ENCODE results near the gene BMPER. TPM values are rescaled to one million over a fixed set of nuclear protein-coding genes. Genes with fewer than 3 reads are reported as not detected.
A peak's percentile ranks its signal among the peaks of the same experiment; 100 is the strongest.

The BMPER gene
- total RNA-seq, 2 experiments from 2014 or later: not detected

DNA sequence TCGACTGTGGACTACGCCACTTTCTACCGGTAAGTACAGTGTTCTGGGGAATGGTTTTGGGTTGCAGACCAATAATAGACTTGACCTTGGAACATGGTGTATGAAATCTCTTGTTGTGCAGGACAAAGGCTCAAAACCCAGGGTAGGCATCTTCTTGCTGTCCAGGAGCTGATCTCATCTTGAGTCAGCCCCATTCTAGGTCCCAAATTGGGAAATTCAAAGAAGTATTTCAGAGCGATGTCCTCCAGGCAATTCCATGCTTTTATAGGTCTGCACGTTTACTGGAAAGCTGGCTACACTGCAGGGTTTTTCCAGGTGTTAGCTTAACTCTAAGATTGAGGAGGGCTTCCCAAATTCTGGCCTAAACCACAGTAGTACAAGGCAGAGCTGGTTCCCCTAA, 180.7 kb downstream of the BMPER start:
- intact Hi-C loops (cut with micrococcal nuclease): no loop called here
- Mint-ChIP-seq H3K27me3 (ENCODE audit: low read depth) (no peaks in the 10 kb centered on the region), H3K4me1 (ENCODE audit: low read depth) (no peaks in the 10 kb centered on the region), H3K36me3 (ENCODE audit: low read depth) (no peaks in the 10 kb centered on the region), H3K27ac (no peak overlapping the region), H3K9me3 (no peaks in the 10 kb centered on the region), H3K4me3 (no peak overlapping the region)
- CTCF ChIA-PET: no interaction called here
- no peak for DNase-seq

DNA sequence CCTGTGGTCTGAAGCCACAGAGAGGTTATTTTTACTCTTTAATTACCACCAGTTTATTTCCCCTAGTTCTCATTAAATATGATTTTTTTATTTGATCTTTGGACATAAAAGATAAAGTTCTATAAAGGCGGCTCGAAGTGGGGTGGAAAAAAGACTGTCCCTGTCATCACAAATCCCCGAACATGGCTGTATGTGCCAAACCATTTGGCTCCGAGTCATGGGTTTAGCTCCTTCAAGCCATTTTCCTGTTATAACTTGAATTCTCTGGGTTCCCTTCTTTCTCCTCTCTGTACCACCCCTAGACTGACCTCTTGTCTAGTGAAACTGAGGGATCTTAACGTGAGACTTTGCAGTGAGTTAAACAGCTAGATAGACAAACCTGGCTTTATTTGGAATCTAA, 181.6 kb downstream of the BMPER start:
- no peak for DNase-seq
- no peaks in the 10 kb centered on the region for H3K4me1 Mint-ChIP-seq (ENCODE audit: low read depth)
- H3K9me3 Mint-ChIP-seq: no peaks in the 10 kb centered on the region
- intact Hi-C loops (cut with micrococcal nuclease): no loop called here
- CTCF ChIA-PET: interaction anchor here (0.6 kb wide), 1 partner anchor 10 kb away, joined by 5 read pairs; no protein-coding TSS in a partner anchor
- H3K27me3 Mint-ChIP-seq (ENCODE audit: low read depth): no peaks in the 10 kb centered on the region
- H3K27ac Mint-ChIP-seq: no peak overlapping the region
- no peaks in the 10 kb centered on the region for H3K36me3 Mint-ChIP-seq (ENCODE audit: low read depth)
- H3K4me3 Mint-ChIP-seq: no peak overlapping the region

DNA sequence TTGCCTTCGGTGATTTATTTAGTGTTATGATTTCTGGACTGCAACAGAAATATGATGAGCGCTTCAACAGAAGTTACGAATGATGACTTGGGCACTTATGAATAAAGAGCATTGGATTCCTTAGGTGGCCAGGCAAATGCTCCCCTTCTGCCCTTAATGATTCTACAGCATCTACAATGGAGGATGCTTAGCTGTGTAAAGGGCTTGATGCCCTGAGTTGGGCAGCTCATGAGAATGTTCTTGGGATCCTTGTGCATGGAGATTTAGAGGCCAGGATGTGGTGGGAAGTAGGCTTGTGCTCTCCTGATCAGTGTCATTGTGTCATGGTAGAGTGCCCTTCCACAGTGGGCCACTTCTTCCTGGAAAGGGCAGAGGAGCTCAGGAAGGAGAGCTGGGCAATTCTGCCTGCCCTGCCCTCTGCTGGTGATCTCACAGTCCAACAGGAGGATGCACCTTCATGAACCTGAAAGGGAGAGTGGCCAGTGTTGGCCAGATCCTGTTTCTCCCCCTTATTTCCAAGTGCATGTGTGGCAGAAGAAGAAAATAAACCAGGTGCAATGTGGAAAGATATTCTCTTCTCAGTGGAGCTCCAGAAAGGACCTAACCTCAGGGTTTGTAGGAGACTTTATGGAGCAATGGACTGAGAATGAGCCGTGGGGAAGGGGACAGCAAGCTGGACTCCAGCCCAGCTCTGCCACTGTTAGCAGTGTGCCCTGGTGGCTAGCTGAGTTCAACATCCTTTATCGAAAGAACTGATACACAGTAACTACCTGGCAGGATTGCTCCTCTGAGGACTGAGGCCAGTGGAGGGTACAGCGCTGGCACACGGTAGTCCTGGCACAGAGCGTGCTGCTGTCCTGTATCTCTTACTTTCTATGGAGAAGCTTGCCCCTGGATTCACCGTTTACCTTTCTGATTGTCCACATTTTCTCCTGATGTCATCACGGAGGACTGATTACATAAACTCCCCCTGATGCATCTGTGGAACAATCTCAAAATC, 182.9 kb downstream of the BMPER start:
- H3K4me3 Mint-ChIP-seq: no peak overlapping the region
- CTCF ChIA-PET: interaction anchor here (0.6 kb wide), 1 partner anchor 444 kb away, joined by 4 read pairs; no protein-coding TSS in a partner anchor

DNA sequence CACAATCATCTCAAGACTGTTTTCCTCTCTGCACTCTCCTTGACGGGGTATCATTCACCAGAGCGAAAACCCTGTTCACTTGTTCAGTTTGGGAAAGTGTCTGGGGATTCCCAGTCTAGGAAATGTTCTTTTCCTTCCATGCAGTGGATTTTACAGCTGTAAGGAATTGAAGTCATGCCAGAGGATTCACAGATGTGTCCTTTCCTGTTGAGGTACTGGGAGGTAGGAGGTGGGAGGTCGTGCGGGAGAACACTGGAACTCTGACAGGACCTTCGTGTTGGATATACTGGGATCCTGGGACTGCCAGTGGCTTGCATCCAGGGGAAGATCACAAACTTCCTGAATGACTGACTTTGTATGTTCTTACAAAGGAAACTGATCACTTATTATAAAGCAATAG, 185.5 kb downstream of the BMPER start:
- H3K27ac Mint-ChIP-seq: no peak overlapping the region
- no peaks in the 10 kb centered on the region for H3K36me3 Mint-ChIP-seq (ENCODE audit: low read depth)
- H3K27me3 Mint-ChIP-seq (ENCODE audit: low read depth): no peaks in the 10 kb centered on the region
- intact Hi-C loops (cut with micrococcal nuclease): loop anchor here (5.0 kb wide), 1 partner anchor 506 kb away; no protein-coding TSS in a partner anchor
- CTCF ChIA-PET: interaction anchor here (0.6 to 0.7 kb wide), 2 partner anchors 109 to 1636 kb away, joined by 3 read pairs; no protein-coding TSS in a partner anchor
- no peak overlapping the region for H3K4me3 Mint-ChIP-seq
- DNase-seq: no peak
- no peaks in the 10 kb centered on the region for H3K4me1 Mint-ChIP-seq (ENCODE audit: low read depth)
- H3K9me3 Mint-ChIP-seq: no peaks in the 10 kb centered on the region

More for the DNA sequence above, 182.9 kb downstream of the BMPER start:
- H3K36me3 Mint-ChIP-seq (ENCODE audit: low read depth): no peaks in the 10 kb centered on the region
- intact Hi-C loops (cut with micrococcal nuclease): no loop called here
- no peak overlapping the region for H3K27ac Mint-ChIP-seq
- H3K4me1 Mint-ChIP-seq (ENCODE audit: low read depth): no peaks in the 10 kb centered on the region
- no peaks in the 10 kb centered on the region for H3K27me3 Mint-ChIP-seq (ENCODE audit: low read depth)
- H3K9me3 Mint-ChIP-seq: no peaks in the 10 kb centered on the region
- DNase-seq: peak; percentile 8

DNA sequence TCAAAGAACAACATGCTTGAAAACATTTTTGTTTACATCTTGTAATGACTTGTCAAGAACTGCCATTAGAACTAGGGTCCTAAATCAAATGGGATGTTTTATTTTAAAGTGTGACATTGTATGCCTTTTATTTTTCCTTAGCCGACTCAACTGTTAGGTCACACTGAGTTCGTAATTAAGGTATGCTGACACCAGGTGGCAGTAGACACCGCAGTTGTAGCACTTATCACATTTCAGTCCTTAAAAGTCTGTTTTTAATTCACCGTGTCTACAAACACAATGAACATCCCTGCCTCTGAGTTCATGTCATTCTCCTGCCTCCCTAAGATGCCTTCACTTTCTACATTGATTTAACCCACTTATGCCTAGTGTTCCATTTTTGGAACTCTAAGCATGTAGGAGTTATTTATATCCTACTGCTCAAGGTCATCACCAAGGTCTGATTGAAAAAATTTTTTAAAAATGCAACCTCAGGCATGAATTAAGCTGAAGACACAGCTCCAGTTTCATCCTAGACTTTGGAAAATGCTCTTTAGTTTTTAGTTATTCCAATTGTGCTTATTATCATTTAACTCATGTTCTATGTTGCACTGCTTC, 186.1 kb downstream of the BMPER start:
- no peaks in the 10 kb centered on the region for H3K27me3 Mint-ChIP-seq (ENCODE audit: low read depth)
- CTCF ChIA-PET: interaction anchor here (0.6 to 0.7 kb wide), 2 partner anchors 108 to 564 kb away, joined by 3 read pairs; no protein-coding TSS in a partner anchor
- H3K36me3 Mint-ChIP-seq (ENCODE audit: low read depth): no peaks in the 10 kb centered on the region
- no peaks in the 10 kb centered on the region for H3K4me1 Mint-ChIP-seq (ENCODE audit: low read depth)
- intact Hi-C loops (cut with micrococcal nuclease): loop anchor here (5.0 kb wide), 1 partner anchor 506 kb away; no protein-coding TSS in a partner anchor
- DNase-seq: peak; percentile 40
- no peaks in the 10 kb centered on the region for H3K9me3 Mint-ChIP-seq
- H3K4me3 Mint-ChIP-seq: no peak overlapping the region
- H3K27ac Mint-ChIP-seq: no peak overlapping the region

DNA sequence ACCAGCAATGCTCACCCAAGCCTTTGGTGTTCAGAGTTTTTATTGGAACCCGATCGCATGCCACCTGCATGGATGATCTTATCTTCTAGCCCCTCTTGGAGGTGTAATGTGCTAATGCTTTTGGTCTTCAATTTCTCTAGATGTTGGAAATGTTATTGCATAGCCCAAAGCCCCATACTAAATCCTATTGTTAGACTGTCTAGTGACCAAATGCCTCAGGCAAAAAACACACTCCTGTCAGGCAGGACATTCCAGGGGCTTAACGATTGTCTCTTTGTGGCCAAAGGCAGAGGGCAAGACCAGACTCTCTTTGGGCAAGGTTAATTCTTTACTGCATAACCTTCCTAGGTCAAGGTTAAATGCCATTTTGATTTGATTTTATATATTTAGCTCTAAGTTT, 187.9 kb downstream of the BMPER start:
- intact Hi-C loops (cut with micrococcal nuclease): loop anchor here (5.0 kb wide), 1 partner anchor 504 kb away; no protein-coding TSS in a partner anchor
- H3K4me1 Mint-ChIP-seq (ENCODE audit: low read depth): no peaks in the 10 kb centered on the region
- H3K27ac Mint-ChIP-seq: no peak overlapping the region
- DNase-seq: no peak
- H3K9me3 Mint-ChIP-seq: no peaks in the 10 kb centered on the region
- no peaks in the 10 kb centered on the region for H3K36me3 Mint-ChIP-seq (ENCODE audit: low read depth)
- CTCF ChIA-PET: interaction anchor here (0.7 kb wide), 1 partner anchor 940 kb away, joined by 3 read pairs; no protein-coding TSS in a partner anchor
- H3K27me3 Mint-ChIP-seq (ENCODE audit: low read depth): no peaks in the 10 kb centered on the region
- no peak overlapping the region for H3K4me3 Mint-ChIP-seq

DNA sequence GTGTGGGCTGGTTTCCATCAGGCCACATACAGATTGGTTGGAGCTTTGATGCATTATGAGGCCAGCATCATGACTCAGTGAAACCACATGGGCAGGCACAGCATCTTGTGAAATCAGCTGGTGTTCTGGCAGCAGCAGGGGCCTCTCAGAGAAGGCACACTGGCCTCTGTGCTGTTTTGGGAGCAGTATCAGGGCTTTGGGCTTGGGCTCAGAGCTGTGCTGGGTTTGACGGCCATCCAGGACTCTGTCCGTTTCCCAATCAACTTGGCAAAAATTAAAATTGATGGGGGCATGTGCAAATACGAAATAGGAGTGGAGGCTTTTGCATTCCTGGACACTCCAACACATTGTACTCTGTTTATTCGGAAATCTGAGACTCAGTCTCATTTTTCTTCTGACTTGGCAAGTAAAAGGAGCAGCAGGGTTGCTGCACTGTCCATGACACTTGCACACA, 190.9 kb downstream of the BMPER start:
- H3K27me3 Mint-ChIP-seq (ENCODE audit: low read depth): no peaks in the 10 kb centered on the region
- no peaks in the 10 kb centered on the region for H3K9me3 Mint-ChIP-seq
- no peaks in the 10 kb centered on the region for H3K36me3 Mint-ChIP-seq (ENCODE audit: low read depth)
- no peaks in the 10 kb centered on the region for H3K4me1 Mint-ChIP-seq (ENCODE audit: low read depth)
- H3K4me3 Mint-ChIP-seq: no peak overlapping the region
- DNase-seq: no peak
- H3K27ac Mint-ChIP-seq: no peak overlapping the region
- intact Hi-C loops (cut with micrococcal nuclease): no loop called here
- CTCF ChIA-PET: no interaction called here

DNA sequence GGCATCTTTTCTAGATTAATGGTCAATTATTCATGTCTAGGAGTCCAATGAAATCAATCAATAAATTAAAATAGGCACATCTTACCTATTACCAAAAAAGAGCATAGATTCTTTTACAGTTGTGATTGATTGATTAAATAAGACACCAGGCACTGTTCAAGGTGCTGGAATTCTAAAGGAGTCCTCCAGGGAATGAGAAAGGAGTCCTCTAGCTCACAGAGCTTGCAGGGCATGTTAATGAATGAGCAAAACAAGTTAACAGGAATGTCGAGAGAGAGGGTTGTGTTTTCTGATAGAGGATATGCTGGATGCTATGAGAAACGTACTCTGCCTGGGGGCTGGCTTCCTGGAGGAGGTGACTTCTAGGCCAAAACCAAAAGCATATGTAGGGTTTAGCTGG, 191.4 kb downstream of the BMPER start:
- intact Hi-C loops (cut with micrococcal nuclease): no loop called here
- Mint-ChIP-seq H3K4me1 (ENCODE audit: low read depth) (no peaks in the 10 kb centered on the region), H3K36me3 (ENCODE audit: low read depth) (no peaks in the 10 kb centered on the region), H3K9me3 (no peaks in the 10 kb centered on the region), H3K27me3 (ENCODE audit: low read depth) (no peaks in the 10 kb centered on the region), H3K27ac (no peak overlapping the region), H3K4me3 (no peak overlapping the region)
- DNase-seq: no peak
- CTCF ChIA-PET: no interaction called here

DNA sequence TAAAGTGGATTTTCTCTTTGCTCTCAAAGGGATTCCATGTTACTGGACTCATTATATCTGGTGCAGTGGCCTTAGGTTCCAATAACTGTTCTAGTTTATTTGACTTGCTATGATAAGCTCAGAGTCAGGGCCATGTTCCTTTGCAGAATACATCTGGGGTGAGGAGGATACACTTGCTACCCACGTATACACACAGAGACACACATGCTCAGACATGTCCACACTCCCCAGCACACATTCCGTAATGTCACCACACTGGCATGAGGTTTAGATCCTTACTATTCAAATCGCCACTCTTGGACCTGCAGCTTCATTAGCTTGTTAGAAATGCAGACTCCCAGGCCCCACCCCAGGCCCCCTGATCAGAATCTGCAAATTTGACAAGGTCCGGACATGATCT, 195.3 kb downstream of the BMPER start:
- Mint-ChIP-seq H3K36me3 (ENCODE audit: low read depth) (no peaks in the 10 kb centered on the region), H3K27me3 (ENCODE audit: low read depth) (peaks cover 2% of the 10 kb centered on the region), H3K4me1 (ENCODE audit: low read depth) (no peaks in the 10 kb centered on the region), H3K4me3 (no peak overlapping the region), H3K27ac (no peak overlapping the region), H3K9me3 (peaks cover 3% of the 10 kb centered on the region)
- intact Hi-C loops (cut with micrococcal nuclease): no loop called here
- DNase-seq: no peak
- CTCF ChIA-PET: no interaction called here

DNA sequence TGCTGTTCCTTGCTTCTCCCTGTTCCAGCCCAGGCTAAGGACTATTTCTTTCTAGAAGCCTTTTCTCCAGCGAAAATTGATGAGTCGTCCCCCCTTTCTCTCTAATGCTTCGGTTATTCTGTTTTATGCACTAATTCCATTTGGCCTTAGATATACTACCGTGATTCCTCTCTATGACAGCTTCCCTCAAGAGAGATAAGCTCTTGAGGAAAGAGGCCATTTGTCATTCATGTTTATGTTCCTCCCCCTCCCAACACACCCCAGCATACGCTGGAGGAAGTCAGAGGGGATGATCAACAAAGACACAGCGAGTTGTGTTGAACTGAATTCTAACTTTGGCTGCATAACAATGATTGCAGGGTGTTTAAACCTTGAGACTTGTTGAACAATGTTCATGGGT, 198.8 kb downstream of the BMPER start:
- peaks cover 6% of the 10 kb centered on the region for H3K27me3 Mint-ChIP-seq (ENCODE audit: low read depth)
- no peak overlapping the region for H3K4me3 Mint-ChIP-seq
- no peak for DNase-seq
- peaks cover 3% of the 10 kb centered on the region for H3K9me3 Mint-ChIP-seq
- no peak overlapping the region for H3K27ac Mint-ChIP-seq
- CTCF ChIA-PET: no interaction called here
- intact Hi-C loops (cut with micrococcal nuclease): no loop called here
- H3K36me3 Mint-ChIP-seq (ENCODE audit: low read depth): no peaks in the 10 kb centered on the region
- no peaks in the 10 kb centered on the region for H3K4me1 Mint-ChIP-seq (ENCODE audit: low read depth)

DNA sequence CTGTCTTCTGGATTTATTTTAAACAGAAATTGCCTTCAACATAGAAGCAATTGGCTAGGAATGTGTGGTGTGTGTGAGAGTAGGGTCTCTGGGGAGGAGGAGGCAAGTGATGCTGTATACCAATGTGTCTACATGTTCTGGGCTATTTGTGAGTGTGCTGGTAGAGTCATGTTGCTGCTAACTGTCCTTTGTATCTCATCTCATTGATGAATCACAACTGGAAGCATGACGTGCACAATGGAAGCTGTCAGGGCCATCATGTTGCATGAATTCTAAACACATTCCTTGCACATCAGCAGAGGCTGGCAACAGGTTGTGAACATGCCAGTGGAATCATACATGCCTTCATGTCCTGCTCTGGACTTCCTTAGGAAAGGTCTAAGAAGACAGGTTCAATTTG, 199.7 kb downstream of the BMPER start:
- Mint-ChIP-seq H3K27ac (no peak overlapping the region), H3K4me1 (ENCODE audit: low read depth) (no peaks in the 10 kb centered on the region), H3K4me3 (no peak overlapping the region), H3K9me3 (peaks cover 3% of the 10 kb centered on the region), H3K27me3 (ENCODE audit: low read depth) (peaks cover 6% of the 10 kb centered on the region), H3K36me3 (ENCODE audit: low read depth) (no peaks in the 10 kb centered on the region)
- DNase-seq: no peak
- intact Hi-C loops (cut with micrococcal nuclease): no loop called here
- CTCF ChIA-PET: no interaction called here

DNA sequence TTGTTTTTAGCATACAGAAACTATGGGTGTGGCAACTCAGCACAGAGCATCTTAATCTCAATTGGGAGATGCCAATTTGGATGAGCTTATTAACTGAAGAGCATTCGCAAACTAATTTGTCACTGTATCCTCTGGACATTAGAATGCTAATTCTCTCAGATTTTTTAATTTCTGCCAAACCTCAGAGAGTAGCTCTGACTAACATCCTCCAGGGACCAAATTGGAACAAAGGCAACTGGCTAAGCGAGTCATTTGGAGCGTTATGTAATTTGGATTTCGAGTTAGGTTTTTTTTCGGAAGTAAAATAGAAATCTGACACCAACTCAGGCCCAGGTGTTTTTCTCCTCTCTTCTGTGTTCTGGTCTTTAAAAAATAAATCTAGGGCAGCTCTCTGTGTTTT, 201.9 kb downstream of the BMPER start:
- Mint-ChIP-seq H3K27ac (no peak overlapping the region), H3K27me3 (ENCODE audit: low read depth) (peaks cover 6% of the 10 kb centered on the region), H3K9me3 (peaks cover 3% of the 10 kb centered on the region), H3K4me1 (ENCODE audit: low read depth) (no peaks in the 10 kb centered on the region), H3K36me3 (ENCODE audit: low read depth) (no peaks in the 10 kb centered on the region), H3K4me3 (no peak overlapping the region)
- DNase-seq: no peak
- intact Hi-C loops (cut with micrococcal nuclease): no loop called here
- CTCF ChIA-PET: no interaction called here

All from activated naive CD4-positive, alpha-beta T cell treated with anti-CD3 and anti-CD28 coated beads for 36 hours (primary cell).